Panc1 (cell line): ENCODE results near the gene QRFP. TPM values are rescaled to one million over a fixed set of nuclear protein-coding genes. Genes with fewer than 3 reads are reported as not detected.

Experiments
- ATAC-seq: fragments of 200-7000 bp; cut with Tn5 transposase; 2 replicates; pipeline ENCODE4 v1.9.1; 2020; ENCODE audit warnings: mild to moderate bottlenecking, moderate library complexity
- BruUV-seq: library from RNA; stranded (reverse); fragments of 400-500 nt; replicated peaks from 2 replicates; lab custom pipeline; 2021; lab: Mats Ljungman, UMichigan
- CTCF ChIA-PET: fragments of 300-600 bp; sonication (Branson Sonifier 250); formaldehyde crosslinking; loops from one replicate; lab custom pipeline; 2022; ENCODE audit warnings: antibody characterized with exemption; lab: Charles Lee
- POLR2A ChIA-PET: fragments of 300-600 bp; sonication (Branson Sonifier 250); formaldehyde crosslinking; loops from one replicate; lab custom pipeline; 2022; ENCODE audit warnings: antibody characterized with exemption; lab: Charles Lee
- DNase-seq: peaks from one replicate; pipeline ENCODE4 v3.0.0-alpha.2; 2010; ENCODE audit warnings: low read depth, low spot score
- H3K27ac ChIP-seq: 2 replicates; pipeline ENCODE4 v1.5.1; 2011; ENCODE audit warnings: mild to moderate bottlenecking, low read length, inconsistent platforms
- H3K27me3 ChIP-seq: fragments of 200-500 bp; sonication (Bioruptor generic); 2 replicates; pipeline ENCODE4 v1.6.0; 2014; ENCODE audit warnings: low read length, inconsistent platforms; ENCODE audit not compliant: control insufficient read depth, insufficient read depth
- H3K36me3 ChIP-seq: fragments of 200-500 bp; sonication (Bioruptor generic); 2 replicates; pipeline ENCODE4 v1.5.1; 2014; ENCODE audit warnings: inconsistent platforms, mild to moderate bottlenecking, low read length, moderate library complexity; ENCODE audit not compliant: control insufficient read depth, insufficient read depth
- H3K4me1 ChIP-seq: 2 replicates; pipeline ENCODE4 v1.5.1; 2011; ENCODE audit warnings: inconsistent platforms, mild to moderate bottlenecking, low read length, moderate library complexity; ENCODE audit not compliant: control insufficient read depth, insufficient read depth
- H3K4me3 ChIP-seq, 2 experiments: 2 replicates each; pipeline ENCODE4 v1.5.1; 2011 to 2012; ENCODE audit warnings: low read depth in 2 of 2, low read length in 2 of 2, mild to moderate bottlenecking in 2 of 2, inconsistent platforms in 1 of 2, moderate library complexity in 1 of 2
- H3K9me3 ChIP-seq: fragments of 200-500 bp; sonication (Bioruptor generic); 2 replicates; pipeline ENCODE4 v1.5.1; 2014; ENCODE audit warnings: low read depth, mild to moderate bottlenecking, inconsistent platforms, low read length, moderate library complexity; ENCODE audit not compliant: control insufficient read depth, insufficient read depth
- CTCF ChIP-seq: fragments of 450-650 bp; IDR thresholded peaks from 2 replicates; pipeline ENCODE4 v1.5.1; 2017; ENCODE audit warnings: mild to moderate bottlenecking
- POLR2AphosphoS5 ChIP-seq: IDR thresholded peaks from 2 replicates; pipeline ENCODE4 v1.6.1; 2012; ENCODE audit warnings: mild to moderate bottlenecking, low read depth, low read length, moderate library complexity
- REST ChIP-seq, 2 experiments: IDR thresholded peaks; 2 replicates each; pipeline ENCODE4 v1.6.1; 2011 to 2012; ENCODE audit warnings: low read depth in 2 of 2, control low read depth in 1 of 2, low read length in 1 of 2, mild to moderate bottlenecking in 1 of 2, moderate library complexity in 1 of 2; ENCODE audit not compliant: insufficient read depth in 1 of 2
- SIN3A ChIP-seq: IDR thresholded peaks from 2 replicates; pipeline ENCODE4 v1.6.1; 2012; ENCODE audit warnings: low read depth, mild to moderate bottlenecking, low read length, moderate library complexity, borderline replicate concordance; ENCODE audit not compliant: insufficient read depth
- TCF7L2 ChIP-seq: IDR thresholded peaks from 2 replicates; pipeline ENCODE4 v1.6.1; 2011; ENCODE audit warnings: mild to moderate bottlenecking, low read depth, low read length, inconsistent platforms
- in situ Hi-C: cut with HindIII; loops from 2 replicates; pipeline ENCODE4 v1.10.0; 2016; ENCODE audit warnings: low sequenced_read_pairs, low pct_unique_long_range_greater_than_20kb
- intact Hi-C: fragments of 100-400 bp; cut with micrococcal nuclease; formaldehyde crosslinking; loops from one replicate; pipeline ENCODE4 v1.10.0; 2022; ENCODE audit not compliant: unreplicated experiment
- total RNA-seq: library from RNA; stranded (reverse); gene quantifications from one replicate; pipeline ENCODE4 v1.2.1, GENCODE V29; 2021; ENCODE audit not compliant: unreplicated experiment

The QRFP gene
- total RNA-seq, 1 experiment from 2014 or later = not detected

GRCh38 chr9:130899051-130899748 lies 2.6 kb upstream of the QRFP start:
- H3K27ac ChIP-seq = no peak overlapping the region
- no peak for TF ChIP-seq SIN3A
- no peak for TF ChIP-seq REST (IDR thresholded peaks at IDR 0.05; ENCODE audit: insufficient read depth in 1 of 2, low read depth in 2 of 2, low read length in 1 of 2)
- TF ChIP-seq CTCF = no peak
- TF ChIP-seq POLR2AphosphoS5 = no peak
- TF ChIP-seq TCF7L2 = no peak
- no peak overlapping the region for H3K4me3 ChIP-seq
- no peaks in the 10 kb centered on the region for H3K27me3 ChIP-seq
- no TSS peak for BruUV-seq
- intact Hi-C loops (loop anchor here (10.0 kb wide), 1 partner anchor 46 kb away; no protein-coding TSS in a partner anchor), in situ Hi-C loops (no loop called here)
- no peaks in the 10 kb centered on the region for H3K9me3 ChIP-seq
- ATAC-seq (no peak), DNase-seq (no peak)
- ChIA-PET CTCF (interaction anchor here (0.7 kb wide), 1 partner anchor 111 kb away, joined by 3 read pairs; no protein-coding TSS in a partner anchor), POLR2A (no interaction called here)
- no peaks in the 10 kb centered on the region for H3K36me3 ChIP-seq
- H3K4me1 ChIP-seq = no peaks in the 10 kb centered on the region

- no peak overlapping the region for H3K27ac ChIP-seq
- no peak for ATAC-seq
- no TSS peak for BruUV-seq
- POLR2A ChIA-PET = no interaction called here
- no peak for DNase-seq
- H3K4me1 ChIP-seq = no peaks in the 10 kb centered on the region
- CTCF ChIA-PET = interaction anchor here (0.6 kb wide), 1 partner anchor 42 kb away, joined by 5 read pairs; no protein-coding TSS in a partner anchor
- no peak overlapping the region for H3K4me3 ChIP-seq
- intact Hi-C loops = loop anchor here (10.0 kb wide), 1 partner anchor 46 kb away; no protein-coding TSS in a partner anchor
- H3K27me3 ChIP-seq = no peaks in the 10 kb centered on the region
- in situ Hi-C loops = no loop called here
- H3K9me3 ChIP-seq = no peaks in the 10 kb centered on the region
- TF ChIP-seq REST (IDR thresholded peaks at IDR 0.05; ENCODE audit: insufficient read depth in 1 of 2, low read depth in 2 of 2, low read length in 1 of 2) = no peak
- TF ChIP-seq POLR2AphosphoS5 = no peak
- TF ChIP-seq TCF7L2 = no peak
- TF ChIP-seq CTCF = no peak
- no peak for TF ChIP-seq SIN3A
- no peaks in the 10 kb centered on the region for H3K36me3 ChIP-seq
Measured at GRCh38 chr9:130898552-130898852, 1.9 kb upstream of the QRFP start.
